ENCODE data around the gene VGLL1.

VGLL1 gene

GRCh38 chrX:136551410-136551809, 19.4 kb downstream of the VGLL1 start:
- no peak overlapping the region for H3K4me3 ChIP-seq (ENCODE audit: low read depth, low read length)

GRCh38 chrX:136555694-136556093, 23.7 kb downstream of the VGLL1 start:
- H3K4me3 ChIP-seq (ENCODE audit: low read depth, low read length), result no peak overlapping the region

GRCh38 chrX:136572030-136572429, 40.0 kb downstream of the VGLL1 start:
- H3K4me3 ChIP-seq (ENCODE audit: low read depth, low read length), result no peak overlapping the region

- no peak overlapping the region for H3K4me3 ChIP-seq (ENCODE audit: low read depth, low read length)
Observed at GRCh38 chrX:136574548-136574947, 42.5 kb downstream of the VGLL1 start.

- no peak overlapping the region for H3K4me3 ChIP-seq (ENCODE audit: low read depth, low read length)
Observed at GRCh38 chrX:136577552-136577951, 45.5 kb downstream of the VGLL1 start.

- no peak overlapping the region for H3K4me3 ChIP-seq (ENCODE audit: low read depth, low read length)
Observed at GRCh38 chrX:136580316-136580715, 48.3 kb downstream of the VGLL1 start.

GRCh38 chrX:136582624-136583023, 50.6 kb downstream of the VGLL1 start:
- no peak overlapping the region for H3K4me3 ChIP-seq (ENCODE audit: low read depth, low read length)

GRCh38 chrX:136584545-136584944, 52.5 kb downstream of the VGLL1 start:
- H3K4me3 ChIP-seq (ENCODE audit: low read depth, low read length), result no peak overlapping the region

- H3K4me3 ChIP-seq (ENCODE audit: low read depth, low read length), result no peak overlapping the region
Observed at GRCh38 chrX:136585262-136585661, 53.2 kb downstream of the VGLL1 start.

GRCh38 chrX:136585960-136586359, 53.9 kb downstream of the VGLL1 start:
- no peak overlapping the region for H3K4me3 ChIP-seq (ENCODE audit: low read depth, low read length)

GRCh38 chrX:136586386-136586785, 54.4 kb downstream of the VGLL1 start:
- no peak overlapping the region for H3K4me3 ChIP-seq (ENCODE audit: low read depth, low read length)

GRCh38 chrX:136587532-136587931, 55.5 kb downstream of the VGLL1 start:
- no peak overlapping the region for H3K4me3 ChIP-seq (ENCODE audit: low read depth, low read length)

GRCh38 chrX:136588036-136588435, 56.0 kb downstream of the VGLL1 start:
- H3K4me3 ChIP-seq (ENCODE audit: low read depth, low read length), result no peak overlapping the region

GRCh38 chrX:136589966-136590365, 58.0 kb downstream of the VGLL1 start:
- no peak overlapping the region for H3K4me3 ChIP-seq (ENCODE audit: low read depth, low read length)

- no peak overlapping the region for H3K4me3 ChIP-seq (ENCODE audit: low read depth, low read length)
Observed at GRCh38 chrX:136597356-136597755, 65.3 kb downstream of the VGLL1 start.

- H3K4me3 ChIP-seq (ENCODE audit: low read depth, low read length), result no peak overlapping the region
Observed at GRCh38 chrX:136597954-136598353, 65.9 kb downstream of the VGLL1 start.

GRCh38 chrX:136598631-136599030, 66.6 kb downstream of the VGLL1 start:
- no peak overlapping the region for H3K4me3 ChIP-seq (ENCODE audit: low read depth, low read length)

GRCh38 chrX:136600059-136600458, 68.0 kb downstream of the VGLL1 start:
- H3K4me3 ChIP-seq (ENCODE audit: low read depth, low read length), result no peak overlapping the region
